GM12891 (cell line): ENCODE results near the gene PARD3.

Experiments used
- PAX5 ChIP-seq: IDR thresholded peaks from 2 replicates; pipeline ENCODE4 v1.6.1; 2011; ENCODE audit warnings: low read length, moderate library complexity, mild to moderate bottlenecking; ENCODE audit not compliant: insufficient read depth, severe bottlenecking
- POLR2A ChIP-seq: IDR thresholded peaks from 2 replicates; pipeline ENCODE4 v1.6.1; 2011; ENCODE audit warnings: low read depth, low read length, control low read depth
- POLR2AphosphoS5 ChIP-seq: IDR thresholded peaks from 2 replicates; pipeline ENCODE4 v1.6.1; 2011; ENCODE audit warnings: low read depth, low read length, control low read depth
- POU2F2 ChIP-seq: IDR thresholded peaks from 2 replicates; pipeline ENCODE4 v1.6.1; 2011; ENCODE audit warnings: low read depth, mild to moderate bottlenecking, control low read depth, low read length, moderate library complexity
- SPI1 ChIP-seq: IDR thresholded peaks from 2 replicates; pipeline ENCODE4 v1.6.1; 2011; ENCODE audit warnings: low read depth, low read length, control low read depth
- TAF1 ChIP-seq: IDR thresholded peaks from 2 replicates; pipeline ENCODE4 v1.6.1; 2011; ENCODE audit warnings: low read depth, low read length, control low read depth

- no peak for TF ChIP-seq POLR2AphosphoS5
- no peak for TF ChIP-seq POLR2A
- TF ChIP-seq TAF1, result no peak
- no peak for TF ChIP-seq POU2F2
- no peak for TF ChIP-seq SPI1
- TF ChIP-seq PAX5, result no peak
Observed at GRCh38 chr10:34791947-34792346, 23.1 kb downstream of the PARD3 start.
